EL (cell line): Measurements from ENCODE around the gene MRPL40.

Experiments used
- DNase-seq: peaks from one replicate; pipeline ENCODE4 v3.0.0-alpha.2; 2016

Gene MRPL40

GRCh38 chr22:19463491-19464469, 31.4 kb downstream of the MRPL40 start:
- peak; percentile 91 for DNase-seq

GRCh38 chr22:19464546-19464945, 32.2 kb downstream of the MRPL40 start:
- no peak for DNase-seq

GRCh38 chr22:19464975-19465374, 32.6 kb downstream of the MRPL40 start:
- no peak for DNase-seq

DNA sequence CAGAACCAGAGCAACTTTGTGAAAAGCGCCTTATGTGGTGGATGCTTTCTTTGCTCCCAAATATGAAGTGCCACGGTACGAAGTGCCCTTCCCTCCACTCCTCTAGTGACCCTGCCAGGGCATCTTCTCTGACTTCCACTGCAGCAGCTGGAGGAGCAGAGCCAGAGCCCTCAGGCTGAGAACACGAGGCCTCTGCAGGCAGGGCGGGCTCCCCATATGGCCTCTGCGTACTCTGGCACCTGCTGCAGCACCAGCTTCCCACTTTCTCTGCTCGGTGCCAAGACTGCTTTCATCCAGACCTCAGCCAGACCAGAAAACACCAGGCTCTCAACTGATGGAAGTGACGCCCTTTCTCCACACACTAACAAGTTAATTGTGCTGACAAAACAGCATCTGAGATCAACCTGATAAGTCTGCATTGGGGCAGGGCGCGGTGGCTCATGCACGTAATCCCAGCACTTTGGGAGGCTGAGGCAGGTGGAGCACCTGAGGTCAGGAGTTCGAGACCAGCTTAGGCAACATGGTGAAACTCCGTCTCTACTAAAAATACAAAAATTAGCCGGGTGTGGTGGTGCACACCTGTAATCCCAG, 33.9 kb downstream of the MRPL40 start:
- no peak for DNase-seq

DNA sequence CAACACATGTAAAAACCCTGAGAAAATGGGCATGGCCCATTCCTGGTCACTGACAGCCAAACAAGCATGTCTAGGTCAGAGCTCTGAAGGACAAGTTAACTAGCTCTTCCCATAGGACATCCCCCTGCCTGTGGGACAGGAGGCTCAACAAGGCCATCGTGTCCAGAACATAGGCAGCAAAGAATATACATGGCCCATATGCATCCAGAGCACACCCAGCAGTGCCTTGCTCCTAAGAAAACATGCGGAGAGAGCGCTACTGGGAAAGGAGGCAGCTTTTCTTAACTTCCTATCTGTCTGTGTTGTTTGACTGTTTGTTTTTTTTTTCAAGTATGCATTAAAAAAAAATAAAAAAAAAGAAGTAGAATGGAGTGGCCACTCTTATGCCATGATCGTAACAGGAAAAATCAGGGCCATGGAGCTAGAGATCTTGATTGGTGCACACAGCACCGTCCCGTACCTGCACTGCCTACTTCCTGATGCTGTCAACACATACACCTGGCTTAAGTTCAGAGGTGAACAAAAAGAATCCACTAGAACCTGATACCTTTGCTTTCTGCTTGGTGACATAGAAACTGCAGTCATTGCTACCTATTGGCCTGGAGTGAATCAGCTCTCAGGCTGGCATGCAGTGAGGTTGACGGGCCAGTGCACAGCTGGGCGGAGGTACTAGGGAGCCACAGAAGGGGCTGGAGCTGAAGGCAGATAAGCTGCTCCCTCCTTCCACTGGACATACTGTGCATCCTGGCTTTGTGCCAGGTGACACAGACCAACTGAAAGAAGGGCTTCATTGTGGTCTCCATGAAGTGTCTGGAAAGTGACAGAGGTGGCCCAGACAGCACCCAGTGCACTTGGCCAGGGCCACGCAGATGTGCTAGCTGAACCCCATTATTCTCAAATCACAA, 34.8 kb downstream of the MRPL40 start:
- no peak for DNase-seq

- no peak for DNase-seq
These were observed 35.6 kb downstream of the MRPL40 start for GRCh38 chr22:19467912-19468311.

DNA sequence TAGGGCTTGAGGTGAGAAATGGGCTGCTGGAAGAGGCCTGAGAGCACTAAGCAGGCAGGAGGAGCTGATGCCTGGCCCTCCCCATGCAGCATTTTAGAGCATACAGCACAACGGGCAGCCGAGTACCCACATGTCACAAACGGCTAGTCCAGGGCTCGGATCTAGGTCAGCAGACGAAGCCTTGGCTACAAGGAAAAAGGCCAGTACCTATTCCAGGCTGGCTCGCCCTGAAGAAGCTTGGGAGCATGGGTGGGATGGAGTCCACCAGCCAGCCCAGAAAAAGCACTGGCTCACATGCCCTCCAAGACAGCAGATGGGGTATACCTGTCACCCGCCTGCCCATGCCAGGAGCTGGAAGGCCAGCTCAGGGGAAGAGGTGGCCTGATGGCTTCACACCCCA, 37.1 kb downstream of the MRPL40 start:
- DNase-seq, result no peak

- DNase-seq, result no peak
These were observed 37.7 kb downstream of the MRPL40 start for GRCh38 chr22:19470010-19470409.

- DNase-seq, result no peak
These were observed 39.2 kb downstream of the MRPL40 start for GRCh38 chr22:19471572-19471971.

- no peak for DNase-seq
These were observed 39.9 kb downstream of the MRPL40 start for GRCh38 chr22:19472233-19472632.

- no peak for DNase-seq
These were observed 41.2 kb downstream of the MRPL40 start for GRCh38 chr22:19473578-19473977.

DNA sequence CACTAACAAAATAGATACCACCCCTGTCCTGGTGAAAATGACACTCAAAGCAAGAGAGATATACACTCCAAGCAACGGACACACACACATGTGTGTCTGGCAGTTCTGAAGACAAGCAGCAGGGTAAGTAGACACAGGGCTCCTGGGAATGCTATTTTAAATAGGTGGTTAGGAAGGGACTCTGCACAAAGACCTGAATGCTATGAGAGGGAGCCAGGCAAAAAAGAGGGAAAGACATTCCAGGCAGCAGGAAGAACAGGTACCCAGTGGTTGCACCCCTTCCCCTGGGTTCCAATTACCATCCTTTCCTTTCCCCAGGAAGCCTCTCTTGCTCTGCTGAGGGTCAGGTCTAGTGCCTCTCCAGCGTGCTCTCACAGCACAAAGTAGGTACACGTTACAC, 43.7 kb downstream of the MRPL40 start:
- DNase-seq, result no peak

GRCh38 chr22:19477321-19478044, 45.1 kb downstream of the MRPL40 start:
- DNase-seq, result peak; percentile 25

- DNase-seq, result no peak
These were observed 45.9 kb downstream of the MRPL40 start for GRCh38 chr22:19478045-19478900.

- peak; percentile 82 for DNase-seq
These were observed 46.6 kb downstream of the MRPL40 start, which contains the start of gene UFD1 for GRCh38 chr22:19478901-19479354. Gene UFD1, minus strand, starts transcription at chr22:19479193. Its CDS starts 108 bp downstream, at chr22:19479085.

- DNase-seq, result peak; percentile 99
These were observed 47.2 kb downstream of the MRPL40 start, which contains the start of gene CDC45 for GRCh38 chr22:19479355-19480172. Gene CDC45, plus strand, starts transcription at chr22:19479920. Its CDS starts 49 bp downstream, at chr22:19479969.

- no peak for DNase-seq
These were observed 47.8 kb downstream of the MRPL40 start for GRCh38 chr22:19480173-19480568.

GRCh38 chr22:19480789-19481188, 48.4 kb downstream of the MRPL40 start:
- DNase-seq, result no peak

GRCh38 chr22:19482297-19482696, 50.0 kb downstream of the MRPL40 start:
- no peak for DNase-seq
